ENCODE data around the gene LEKR1.
A peak's percentile ranks its signal among the peaks of the same experiment; 100 is the strongest.

LEKR1 gene

DNA sequence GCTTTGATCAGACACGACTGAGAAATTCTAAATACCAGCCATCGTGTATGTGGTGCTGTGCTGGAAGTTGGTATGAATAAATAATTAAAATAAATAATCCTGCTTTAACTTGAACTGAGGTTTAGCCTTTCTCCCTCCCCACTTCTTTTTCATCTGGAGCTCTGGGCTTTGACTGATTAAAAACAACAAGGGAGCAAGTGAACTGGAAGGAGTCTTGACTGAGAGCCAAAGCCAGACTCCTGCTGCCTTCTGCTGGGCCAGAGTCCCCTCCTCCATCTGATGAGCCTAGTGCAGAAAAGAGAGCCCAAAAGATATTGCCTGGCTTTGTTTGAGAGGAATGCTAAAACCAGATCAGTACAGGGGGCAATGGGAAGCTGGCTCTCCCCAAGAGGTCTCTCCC lies 237.8 kb downstream of the LEKR1 start:
- H2BK120ac ChIP-seq (ENCODE audit: low read depth, low read length) = no peak overlapping the region
- H2BK12ac ChIP-seq (ENCODE audit: low read length in 2 of 2) = no peak overlapping the region
- no peak overlapping the region for H3K14ac ChIP-seq (ENCODE audit: low read length in 2 of 2)
- no peak overlapping the region for H3K23ac ChIP-seq (ENCODE audit: low read length in 2 of 2)
- H3K4ac ChIP-seq (ENCODE audit: low read depth in 1 of 2, low read length in 2 of 2) = no peak overlapping the region
- no peak overlapping the region for H2BK5ac ChIP-seq (ENCODE audit: low read depth, low read length, poor library complexity, severe bottlenecking)
- H3K9me3 ChIP-seq (ENCODE audit: control insufficient read depth, low read length) = no peaks in the 10 kb centered on the region
- no peak overlapping the region for H2AFZ ChIP-seq (ENCODE audit: low read depth, low read length)
- no peaks in the 10 kb centered on the region for H3K27me3 ChIP-seq (ENCODE audit: control insufficient read depth in 1 of 2, insufficient read depth in 1 of 2, low read length in 2 of 2)
- H4K8ac ChIP-seq (ENCODE audit: low read length) = no peak overlapping the region
- H3K79me1 ChIP-seq (replicated peaks; ENCODE audit: low read length, poor library complexity, severe bottlenecking) = no peaks in the 10 kb centered on the region
- no CpG with 5 or more reads among the region's 2 CpGs for WGBS
- H3K4me1 ChIP-seq (ENCODE audit: control insufficient read depth, insufficient read depth, low read depth, low read length) = no peaks in the 10 kb centered on the region
- no peak overlapping the region for H2BK15ac ChIP-seq (ENCODE audit: low read depth, poor library complexity, severe bottlenecking)
- H3K36me3 ChIP-seq (ENCODE audit: control insufficient read depth in 1 of 2, insufficient read depth in 2 of 2, low read depth in 1 of 2, low read length in 2 of 2) = no peaks in the 10 kb centered on the region
- H3K18ac ChIP-seq (ENCODE audit: low read depth in 1 of 2, low read length in 2 of 2) = no peak overlapping the region
- H3K4me3 ChIP-seq (ENCODE audit: insufficient read depth in 1 of 2, low read depth in 1 of 2, low read length in 2 of 2) = no peak overlapping the region
- H3K27ac ChIP-seq (ENCODE audit: low read length, poor library complexity, severe bottlenecking) = no peak overlapping the region
- no peak overlapping the region for H2AK5ac ChIP-seq (ENCODE audit: low read length, severe bottlenecking)
- no peak overlapping the region for H4K91ac ChIP-seq (ENCODE audit: low read length)
- no peak overlapping the region for H3K9ac ChIP-seq (ENCODE audit: low read length)
- no peak overlapping the region for H3K4me2 ChIP-seq (ENCODE audit: low read length, poor library complexity, severe bottlenecking)
- no peak for DNase-seq

DNA sequence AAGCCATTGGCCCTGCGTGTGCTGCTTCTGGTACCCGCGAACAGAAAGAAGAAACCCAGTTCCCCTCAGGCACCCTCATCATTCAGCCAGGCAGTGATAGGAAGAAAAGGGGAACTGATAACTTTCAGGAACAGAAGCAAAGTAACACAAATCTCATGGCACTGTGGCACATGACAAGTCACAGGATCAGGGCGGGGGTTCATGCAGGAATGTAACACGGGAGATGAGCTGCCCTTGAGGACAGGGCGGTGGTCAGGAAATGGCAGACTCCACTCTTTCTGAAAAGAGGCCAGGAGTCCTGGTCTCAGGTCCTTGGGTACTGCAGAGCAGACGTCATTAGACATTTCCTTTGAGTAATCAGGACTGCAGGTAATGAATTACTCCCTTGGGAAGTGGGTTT lies 238.2 kb downstream of the LEKR1 start:
- Histone ChIP-seq H3K18ac (ENCODE audit: low read depth in 1 of 2, low read length in 2 of 2) (no peak overlapping the region), H3K23ac (ENCODE audit: low read length in 2 of 2) (no peak overlapping the region), H2BK12ac (ENCODE audit: low read length in 2 of 2) (no peak overlapping the region), H3K4me3 (ENCODE audit: insufficient read depth in 1 of 2, low read depth in 1 of 2, low read length in 2 of 2) (no peak overlapping the region), H2BK15ac (ENCODE audit: low read depth, poor library complexity, severe bottlenecking) (no peak overlapping the region), H3K79me1 (replicated peaks; ENCODE audit: low read length, poor library complexity, severe bottlenecking) (no peaks in the 10 kb centered on the region), H3K27ac (ENCODE audit: low read length, poor library complexity, severe bottlenecking) (no peak overlapping the region), H4K8ac (ENCODE audit: low read length) (no peak overlapping the region), H3K4me1 (ENCODE audit: control insufficient read depth, insufficient read depth, low read depth, low read length) (no peaks in the 10 kb centered on the region), H3K4me2 (ENCODE audit: low read length, poor library complexity, severe bottlenecking) (no peak overlapping the region), H3K27me3 (ENCODE audit: control insufficient read depth in 1 of 2, insufficient read depth in 1 of 2, low read length in 2 of 2) (no peaks in the 10 kb centered on the region), H3K36me3 (ENCODE audit: control insufficient read depth in 1 of 2, insufficient read depth in 2 of 2, low read depth in 1 of 2, low read length in 2 of 2) (no peaks in the 10 kb centered on the region), H3K4ac (ENCODE audit: low read depth in 1 of 2, low read length in 2 of 2) (no peak overlapping the region), H2BK120ac (ENCODE audit: low read depth, low read length) (no peak overlapping the region), H2AFZ (ENCODE audit: low read depth, low read length) (no peak overlapping the region), H3K9me3 (ENCODE audit: control insufficient read depth, low read length) (no peaks in the 10 kb centered on the region), H4K91ac (ENCODE audit: low read length) (no peak overlapping the region), H2AK5ac (ENCODE audit: low read length, severe bottlenecking) (no peak overlapping the region), H3K9ac (ENCODE audit: low read length) (no peak overlapping the region), H3K14ac (ENCODE audit: low read length in 2 of 2) (no peak overlapping the region), H2BK5ac (ENCODE audit: low read depth, low read length, poor library complexity, severe bottlenecking) (no peak overlapping the region)
- WGBS = 89% methylated on average over 7 of the region's 7 CpGs
- no peak for DNase-seq

DNA sequence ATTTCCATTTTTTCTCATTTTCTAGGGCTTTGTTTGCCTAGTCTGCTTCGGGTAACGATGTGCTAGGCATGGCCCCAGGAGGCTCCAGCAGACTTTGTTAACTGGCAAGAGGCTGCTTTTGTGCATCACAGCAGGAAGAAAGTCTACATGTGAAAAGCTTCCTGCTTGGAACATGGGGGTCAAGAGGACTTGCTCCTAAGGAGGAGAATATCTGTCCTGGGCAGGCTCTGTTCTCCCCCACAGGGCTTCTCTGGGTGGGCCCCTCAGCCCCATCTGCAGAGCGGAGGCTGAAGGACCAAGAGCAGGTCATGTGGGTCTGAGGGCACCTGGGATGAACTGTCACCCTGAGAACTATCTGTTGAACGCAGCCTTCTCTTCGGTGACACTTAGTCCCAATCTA lies 239.0 kb downstream of the LEKR1 start:
- H3K79me1 ChIP-seq (replicated peaks; ENCODE audit: low read length, poor library complexity, severe bottlenecking) = no peaks in the 10 kb centered on the region
- H2BK15ac ChIP-seq (ENCODE audit: low read depth, poor library complexity, severe bottlenecking) = no peak overlapping the region
- no peak overlapping the region for H2AFZ ChIP-seq (ENCODE audit: low read depth, low read length)
- no peak overlapping the region for H3K27ac ChIP-seq (ENCODE audit: low read length, poor library complexity, severe bottlenecking)
- H3K23ac ChIP-seq (ENCODE audit: low read length in 2 of 2) = no peak overlapping the region
- no peak overlapping the region for H3K4ac ChIP-seq (ENCODE audit: low read depth in 1 of 2, low read length in 2 of 2)
- no peak overlapping the region for H2BK5ac ChIP-seq (ENCODE audit: low read depth, low read length, poor library complexity, severe bottlenecking)
- H3K9ac ChIP-seq (ENCODE audit: low read length) = no peak overlapping the region
- H3K27me3 ChIP-seq (ENCODE audit: control insufficient read depth in 1 of 2, insufficient read depth in 1 of 2, low read length in 2 of 2) = no peaks in the 10 kb centered on the region
- H4K91ac ChIP-seq (ENCODE audit: low read length) = no peak overlapping the region
- no peak overlapping the region for H3K4me3 ChIP-seq (ENCODE audit: insufficient read depth in 1 of 2, low read depth in 1 of 2, low read length in 2 of 2)
- 84% methylated on average over 5 of the region's 5 CpGs for WGBS
- no peaks in the 10 kb centered on the region for H3K36me3 ChIP-seq (ENCODE audit: control insufficient read depth in 1 of 2, insufficient read depth in 2 of 2, low read depth in 1 of 2, low read length in 2 of 2)
- H2AK5ac ChIP-seq (ENCODE audit: low read length, severe bottlenecking) = no peak overlapping the region
- H3K4me1 ChIP-seq (ENCODE audit: control insufficient read depth, insufficient read depth, low read depth, low read length) = no peaks in the 10 kb centered on the region
- H2BK120ac ChIP-seq (ENCODE audit: low read depth, low read length) = no peak overlapping the region
- H3K18ac ChIP-seq (ENCODE audit: low read depth in 1 of 2, low read length in 2 of 2) = no peak overlapping the region
- no peak for DNase-seq
- H2BK12ac ChIP-seq (ENCODE audit: low read length in 2 of 2) = no peak overlapping the region
- H3K4me2 ChIP-seq (ENCODE audit: low read length, poor library complexity, severe bottlenecking) = no peak overlapping the region
- H4K8ac ChIP-seq (ENCODE audit: low read length) = no peak overlapping the region
- H3K14ac ChIP-seq (ENCODE audit: low read length in 2 of 2) = no peak overlapping the region
- no peaks in the 10 kb centered on the region for H3K9me3 ChIP-seq (ENCODE audit: control insufficient read depth, low read length)

DNA sequence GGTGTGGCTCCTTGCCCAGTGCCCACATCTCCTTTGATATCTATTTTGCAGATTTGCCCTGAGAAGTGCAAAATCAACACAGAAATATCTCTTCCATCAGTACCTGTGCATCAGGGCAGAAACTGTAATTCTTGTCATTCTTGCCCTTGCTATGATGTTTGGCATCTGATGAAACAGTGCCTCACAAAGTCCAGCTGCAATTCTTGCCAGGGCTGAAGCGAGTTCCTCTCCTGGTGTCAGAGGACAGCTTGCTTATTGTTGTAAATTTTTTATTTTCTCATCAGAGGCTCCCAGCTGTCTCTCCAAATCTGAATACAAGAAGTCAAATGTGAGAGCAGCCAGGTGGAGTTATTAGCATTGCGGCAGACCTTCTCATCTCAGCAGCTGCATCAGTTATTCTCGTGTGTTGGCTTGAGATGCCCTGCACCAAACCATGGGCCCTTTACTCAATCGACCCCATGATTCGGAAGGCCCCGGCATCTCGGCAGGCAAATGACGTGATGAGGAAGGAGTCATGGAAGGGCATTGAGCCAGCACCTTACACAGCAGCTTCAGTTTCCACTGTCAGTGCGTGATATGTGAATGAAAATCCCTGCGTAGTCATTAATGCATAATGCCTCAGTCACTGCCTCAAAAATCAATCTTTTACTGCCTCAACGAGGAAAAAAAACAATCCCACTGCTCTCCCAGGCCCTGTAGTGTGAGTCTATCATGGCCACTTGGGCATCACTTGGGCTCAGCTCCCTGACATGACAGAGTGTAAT lies 240.4 kb downstream of the LEKR1 start:
- 92% methylated on average over 11 of the region's 11 CpGs for WGBS
- H2AFZ ChIP-seq (ENCODE audit: low read depth, low read length) = no peak overlapping the region
- no peaks in the 10 kb centered on the region for H3K4me1 ChIP-seq (ENCODE audit: control insufficient read depth, insufficient read depth, low read depth, low read length)
- H3K9me3 ChIP-seq (ENCODE audit: control insufficient read depth, low read length) = no peaks in the 10 kb centered on the region
- no peaks in the 10 kb centered on the region for H3K79me1 ChIP-seq (replicated peaks; ENCODE audit: low read length, poor library complexity, severe bottlenecking)
- H3K27ac ChIP-seq (ENCODE audit: low read length, poor library complexity, severe bottlenecking) = no peak overlapping the region
- no peak overlapping the region for H2BK120ac ChIP-seq (ENCODE audit: low read depth, low read length)
- no peak overlapping the region for H2BK12ac ChIP-seq (ENCODE audit: low read length in 2 of 2)
- H4K91ac ChIP-seq (ENCODE audit: low read length) = no peak overlapping the region
- no peak overlapping the region for H4K8ac ChIP-seq (ENCODE audit: low read length)
- H2BK5ac ChIP-seq (ENCODE audit: low read depth, low read length, poor library complexity, severe bottlenecking) = no peak overlapping the region
- no peak overlapping the region for H3K4ac ChIP-seq (ENCODE audit: low read depth in 1 of 2, low read length in 2 of 2)
- no peak overlapping the region for H3K18ac ChIP-seq (ENCODE audit: low read depth in 1 of 2, low read length in 2 of 2)
- no peak overlapping the region for H3K14ac ChIP-seq (ENCODE audit: low read length in 2 of 2)
- DNase-seq = no peak
- no peaks in the 10 kb centered on the region for H3K36me3 ChIP-seq (ENCODE audit: control insufficient read depth in 1 of 2, insufficient read depth in 2 of 2, low read depth in 1 of 2, low read length in 2 of 2)
- H3K4me2 ChIP-seq (ENCODE audit: low read length, poor library complexity, severe bottlenecking) = no peak overlapping the region
- H3K9ac ChIP-seq (ENCODE audit: low read length) = peak overlapping the region; percentile 70
- no peak overlapping the region for H2BK15ac ChIP-seq (ENCODE audit: low read depth, poor library complexity, severe bottlenecking)
- no peak overlapping the region for H3K23ac ChIP-seq (ENCODE audit: low read length in 2 of 2)
- no peak overlapping the region for H2AK5ac ChIP-seq (ENCODE audit: low read length, severe bottlenecking)
- H3K4me3 ChIP-seq (ENCODE audit: insufficient read depth in 1 of 2, low read depth in 1 of 2, low read length in 2 of 2) = no peak overlapping the region
- no peaks in the 10 kb centered on the region for H3K27me3 ChIP-seq (ENCODE audit: control insufficient read depth in 1 of 2, insufficient read depth in 1 of 2, low read length in 2 of 2)

Data from mesenchymal stem cell (in vitro differentiated cells and primary cell).